NCI-H69 (cell line): ENCODE results near the gene IGF2R.
"Not testable (repeated sequence)": the region's sequence is repeated elsewhere in the genome, so short reads cannot be mapped to it uniquely, and the experiment has no call there.

Source experiments
- DNase-seq: peaks from one replicate; lab custom pipeline; 2025; lab: John Stamatoyannopoulos, UW

IGF2R gene

GRCh38 chr6:159968295-159969203 lies at the start of gene IGF2R:
Gene IGF2R, plus strand, starts transcription at chr6:159969082. Its CDS starts 165 bp downstream, at chr6:159969247.
- peak; percentile 97 for DNase-seq

GRCh38 chr6:159919800-159920199 lies 49.1 kb upstream of the IGF2R start:
- no peak for DNase-seq

GRCh38 chr6:159924150-159924549 lies 44.7 kb upstream of the IGF2R start:
- DNase-seq = not testable (repeated sequence)

- DNase-seq = no peak
Measured at GRCh38 chr6:159926542-159927203, 42.2 kb upstream of the IGF2R start.

- peak; percentile 69 for DNase-seq
Measured at GRCh38 chr6:159929819-159930218, 39.1 kb upstream of the IGF2R start.

GRCh38 chr6:159931112-159931511 lies 37.8 kb upstream of the IGF2R start:
- no peak for DNase-seq

- DNase-seq = peak; percentile 25
Measured at GRCh38 chr6:159931846-159932245, 37.0 kb upstream of the IGF2R start.

GRCh38 chr6:159933077-159933476 lies 35.8 kb upstream of the IGF2R start:
- DNase-seq = no peak

- DNase-seq = no peak
Measured at GRCh38 chr6:159934181-159934580, 34.7 kb upstream of the IGF2R start.

- DNase-seq = no peak
Measured at GRCh38 chr6:159935065-159935464, 33.8 kb upstream of the IGF2R start.

GRCh38 chr6:159935633-159936032 lies 33.2 kb upstream of the IGF2R start:
- DNase-seq = no peak

- DNase-seq = no peak
Measured at GRCh38 chr6:159939591-159940016, 29.3 kb upstream of the IGF2R start.

GRCh38 chr6:159941286-159942113 lies 27.4 kb upstream of the IGF2R start:
- peak; percentile 18 for DNase-seq

- DNase-seq = no peak
Measured at GRCh38 chr6:159943101-159943632, 25.7 kb upstream of the IGF2R start.

- DNase-seq = no peak
Measured at GRCh38 chr6:159943968-159944598, 24.8 kb upstream of the IGF2R start.

- DNase-seq = no peak
Measured at GRCh38 chr6:159945801-159946392, 23.0 kb upstream of the IGF2R start.

GRCh38 chr6:159946912-159947311 lies 22.0 kb upstream of the IGF2R start:
- no peak for DNase-seq

- no peak for DNase-seq
Measured at GRCh38 chr6:159948199-159948598, 20.7 kb upstream of the IGF2R start.

GRCh38 chr6:159951772-159952171 lies 17.1 kb upstream of the IGF2R start:
- no peak for DNase-seq

- DNase-seq = no peak
Measured at GRCh38 chr6:159952289-159953005, 16.4 kb upstream of the IGF2R start.
